Activated CD4-positive, CD25-positive, alpha-beta regulatory T cell treated with anti-CD3 and anti-CD28 coated beads, Interleukin-2, amount 50 U/mL, for 16 hours (primary cell): ENCODE measurements around the gene FBXL7.

Experiments
- DNase-seq: peaks from one replicate; pipeline ENCODE4 v3.0.0-alpha.2; 2020; ENCODE audit warnings: low read depth, low spot score

Gene FBXL7

DNA sequence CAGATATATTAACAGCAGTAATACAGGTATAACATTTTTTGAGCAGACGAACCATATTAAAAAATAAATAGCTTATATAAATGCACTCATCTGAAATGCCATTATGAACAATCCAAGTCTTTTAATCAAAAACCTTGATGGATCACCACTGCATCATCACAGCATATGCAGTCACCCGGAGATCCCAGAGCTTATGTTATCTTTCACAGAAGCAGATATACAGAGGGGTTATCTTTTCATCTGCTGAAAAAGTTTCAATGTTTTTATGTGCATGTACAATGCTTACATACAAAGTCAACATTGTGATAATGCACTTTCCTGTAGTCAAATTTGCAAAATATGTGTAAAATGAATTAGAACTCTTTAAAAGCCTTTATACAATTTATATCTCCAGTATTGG lies 211.9 kb downstream of the FBXL7 start:
- DNase-seq = no peak

DNA sequence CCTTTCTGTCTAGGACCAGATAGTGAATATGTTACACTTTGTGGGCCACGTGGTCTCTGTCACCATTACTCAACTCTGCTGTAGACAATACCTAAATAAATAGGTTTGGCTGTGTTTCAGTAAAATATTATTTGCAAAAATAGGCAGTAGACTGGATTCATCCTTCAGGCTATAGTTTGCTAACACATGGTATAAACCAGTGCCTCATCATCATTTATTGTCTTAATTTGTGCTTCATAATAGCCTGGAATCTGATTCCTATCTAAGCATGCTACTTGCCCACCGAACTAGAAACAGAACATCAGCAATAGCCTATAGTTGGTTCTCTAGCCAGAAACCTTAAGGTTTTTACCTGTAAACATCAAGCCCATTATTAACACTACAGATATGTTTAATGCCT lies 215.6 kb downstream of the FBXL7 start:
- DNase-seq = no peak

DNA sequence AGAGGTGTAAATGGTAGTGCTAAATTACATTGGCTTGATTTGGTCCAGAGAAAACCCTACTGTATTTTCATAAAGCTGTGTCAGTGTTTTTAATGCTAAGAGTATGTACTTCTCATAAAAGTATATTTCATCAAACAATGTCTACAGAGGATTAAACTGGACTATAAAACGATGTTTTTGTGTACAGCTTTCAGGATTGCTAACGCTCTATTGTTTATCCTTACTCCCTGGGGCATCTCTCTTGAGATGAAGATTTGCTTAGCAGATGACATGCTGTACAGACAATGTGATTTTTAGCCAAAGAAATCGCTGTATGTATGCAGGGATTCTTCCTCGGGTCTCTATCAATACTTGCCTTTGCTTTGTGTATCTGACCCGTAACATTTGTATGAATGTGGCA lies 216.0 kb downstream of the FBXL7 start:
- DNase-seq = no peak

DNA sequence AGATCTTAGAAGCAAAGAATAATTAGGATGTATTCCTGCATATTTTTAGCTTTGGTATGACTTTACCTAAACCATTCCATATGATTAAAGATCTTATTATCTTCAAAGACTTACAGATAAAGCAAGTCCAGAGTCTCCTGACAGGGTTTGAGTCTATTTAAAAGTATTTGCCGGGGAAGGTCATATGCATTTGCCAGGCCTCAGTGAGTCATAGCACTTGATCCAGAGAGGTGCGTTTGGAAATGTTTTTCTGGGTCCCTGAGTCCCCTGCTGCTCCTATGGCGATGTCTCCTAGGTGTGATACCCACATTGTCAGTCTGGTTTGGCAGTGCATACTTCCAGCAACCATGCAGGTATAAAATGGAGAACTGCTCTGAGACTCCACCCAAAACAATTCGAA lies 217.0 kb downstream of the FBXL7 start:
- no peak for DNase-seq

DNA sequence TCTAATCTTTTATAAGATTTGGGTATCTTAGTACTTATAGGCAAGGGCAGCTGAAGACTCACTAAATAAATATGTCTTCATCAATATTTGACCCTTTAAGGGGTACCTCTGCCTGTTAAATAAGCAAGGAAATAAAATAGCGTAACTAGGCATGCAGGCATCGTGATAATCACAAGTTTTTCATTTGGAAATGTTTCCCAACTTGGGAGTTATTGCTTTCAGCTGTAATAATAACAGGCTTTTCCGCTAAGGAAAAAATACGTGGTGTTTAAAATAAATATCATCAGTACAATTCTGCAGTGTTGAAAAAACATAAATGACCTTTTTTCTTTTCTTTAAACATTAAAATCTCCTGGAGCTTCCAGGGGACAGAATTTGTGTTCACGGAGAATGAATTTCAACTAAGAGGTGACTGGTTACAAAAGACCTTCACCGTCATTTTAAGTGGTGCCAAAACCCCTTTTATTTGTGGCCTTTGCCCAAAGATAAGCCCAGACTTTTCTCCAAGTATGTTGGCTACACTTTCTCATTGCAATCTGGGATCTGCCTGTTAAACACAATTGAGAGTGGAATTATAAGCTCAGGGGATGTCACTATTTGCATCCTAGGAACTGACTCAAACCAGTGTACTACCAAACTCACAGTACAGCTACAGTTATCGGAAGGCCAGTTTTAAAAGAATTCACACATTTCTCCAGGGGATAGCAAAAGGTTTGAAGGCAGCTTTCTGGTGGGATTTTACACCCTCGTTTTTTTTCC lies 218.6 kb downstream of the FBXL7 start:
- DNase-seq = no peak

DNA sequence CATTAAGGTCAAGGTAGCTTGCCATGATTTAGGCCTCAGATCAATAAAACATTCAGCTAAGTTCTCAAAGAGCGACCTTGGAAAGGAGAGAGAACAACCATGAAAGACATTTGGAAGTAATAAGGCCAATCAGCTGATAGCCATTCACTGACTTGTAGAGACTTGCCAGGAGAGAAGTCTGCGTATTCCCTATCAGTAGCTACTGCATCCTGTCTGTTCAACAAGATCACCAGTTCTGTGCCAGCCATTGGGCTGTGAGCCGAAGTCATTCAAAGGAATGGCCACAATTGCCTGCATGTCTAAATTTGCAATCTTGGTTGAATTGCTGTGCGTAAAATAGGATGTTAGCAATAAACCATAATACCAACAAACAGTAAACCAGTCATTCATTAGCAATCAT lies 219.8 kb downstream of the FBXL7 start:
- DNase-seq = no peak

DNA sequence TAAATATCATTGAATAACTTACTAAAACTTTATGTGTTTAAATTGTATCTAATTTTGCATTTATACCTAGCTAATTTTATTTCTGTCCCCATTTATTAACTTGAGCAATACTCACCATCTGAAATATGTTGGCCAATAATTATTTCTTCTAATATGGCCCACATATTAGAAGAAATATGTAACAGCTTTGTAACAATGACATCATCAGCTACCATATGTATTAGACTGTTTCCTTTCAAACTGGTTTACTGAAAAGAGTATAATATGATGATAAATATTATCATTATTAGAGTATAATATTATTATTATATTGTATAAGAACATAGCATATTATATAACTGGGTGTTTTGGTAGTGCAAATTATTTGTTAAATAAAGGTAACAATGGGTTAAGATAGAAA lies 220.5 kb downstream of the FBXL7 start:
- no peak for DNase-seq

DNA sequence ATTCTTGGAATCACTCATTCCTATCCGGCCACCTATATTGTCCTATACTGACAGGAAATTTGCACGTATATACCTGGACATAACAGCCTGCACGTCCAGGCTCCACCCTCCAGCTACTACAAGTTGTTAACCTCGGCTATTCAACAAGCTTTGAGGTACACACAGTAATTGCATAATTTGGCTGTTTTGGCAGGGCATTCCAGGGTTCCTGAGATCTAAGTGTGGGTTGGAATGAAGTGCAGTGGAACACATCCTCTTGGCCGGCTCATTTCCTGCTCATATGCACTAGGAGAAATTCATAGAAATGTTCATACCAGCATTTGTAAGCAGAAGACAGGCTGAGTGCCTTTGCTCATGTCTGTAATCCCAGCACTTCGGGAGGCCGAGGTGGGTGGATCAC lies 222.3 kb downstream of the FBXL7 start:
- no peak for DNase-seq

DNA sequence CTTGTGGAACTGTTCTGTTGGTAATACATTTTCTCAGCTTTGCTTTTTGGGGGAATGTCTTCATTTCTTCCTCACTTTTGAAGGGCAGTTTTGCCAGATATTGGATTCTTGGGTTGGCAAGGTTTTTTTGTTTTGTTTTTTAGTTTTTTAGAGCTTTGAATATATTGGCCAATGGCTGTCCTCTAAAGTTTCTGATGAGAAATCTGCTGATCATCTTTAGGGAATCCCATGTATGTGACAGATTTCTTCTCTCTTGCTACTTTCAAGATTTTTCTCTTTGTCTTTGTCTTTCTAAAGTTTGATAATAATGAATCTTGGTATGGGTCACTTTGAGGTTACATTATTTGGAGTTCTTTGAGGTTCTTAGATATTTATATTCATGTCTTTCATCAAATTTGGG lies 227.4 kb downstream of the FBXL7 start:
- no peak for DNase-seq

DNA sequence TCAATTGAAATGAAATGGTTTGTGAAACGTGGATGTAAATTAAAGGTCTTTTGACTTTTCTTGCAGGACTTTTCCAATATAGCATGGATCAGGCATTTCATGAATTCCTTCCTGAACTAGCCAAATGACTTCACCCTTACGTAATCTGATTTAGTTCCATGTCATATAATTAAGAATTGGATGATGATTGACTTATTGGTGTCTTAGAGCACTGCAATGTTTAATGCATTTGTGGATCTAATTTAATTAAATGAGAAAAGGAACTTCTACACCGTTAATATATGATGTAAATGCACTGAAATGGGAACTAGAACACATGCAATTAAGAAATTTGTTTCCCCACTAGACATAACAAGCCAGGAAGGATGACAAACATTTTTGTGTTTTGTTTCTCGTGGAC lies 228.8 kb downstream of the FBXL7 start:
- no peak for DNase-seq

DNA sequence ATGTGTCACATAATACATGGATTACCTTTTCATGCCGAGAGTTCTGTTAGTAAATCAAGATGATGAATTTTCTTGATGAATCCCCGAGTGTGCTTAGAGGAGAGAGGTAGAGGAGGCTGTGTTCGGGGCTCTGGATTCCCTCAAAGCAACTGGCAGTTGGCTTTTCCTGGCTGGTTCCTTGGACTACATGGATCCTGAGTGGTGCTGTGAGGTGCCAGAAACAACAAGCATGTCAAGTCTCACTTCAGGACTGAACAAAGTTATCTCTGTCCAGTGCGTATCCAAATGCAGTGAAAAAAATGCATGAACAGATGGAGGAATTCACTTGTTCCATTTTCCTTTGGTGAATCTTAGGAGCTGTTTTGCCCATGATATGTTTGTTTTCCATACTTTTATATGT lies 231.7 kb downstream of the FBXL7 start:
- DNase-seq = no peak

DNA sequence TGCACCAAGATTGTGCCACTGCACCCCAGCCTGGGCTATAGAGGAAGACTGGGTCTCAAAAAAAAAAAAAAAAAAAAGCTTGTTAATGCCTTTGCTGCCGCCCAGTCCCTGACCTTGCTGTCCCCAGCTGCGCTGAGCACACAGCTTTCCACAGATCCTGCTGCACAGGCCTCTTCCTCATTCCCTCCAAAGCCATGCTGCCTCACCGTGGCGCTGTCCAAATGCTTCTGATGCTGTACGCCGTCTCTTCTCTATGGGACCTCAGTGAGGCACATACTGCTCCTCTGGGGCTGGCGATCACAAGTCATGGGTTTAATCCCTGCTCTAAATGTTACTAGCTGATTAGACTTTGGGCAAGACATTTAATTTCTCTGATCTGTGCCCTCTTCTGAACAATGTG lies 234.1 kb downstream of the FBXL7 start:
- DNase-seq = no peak

DNA sequence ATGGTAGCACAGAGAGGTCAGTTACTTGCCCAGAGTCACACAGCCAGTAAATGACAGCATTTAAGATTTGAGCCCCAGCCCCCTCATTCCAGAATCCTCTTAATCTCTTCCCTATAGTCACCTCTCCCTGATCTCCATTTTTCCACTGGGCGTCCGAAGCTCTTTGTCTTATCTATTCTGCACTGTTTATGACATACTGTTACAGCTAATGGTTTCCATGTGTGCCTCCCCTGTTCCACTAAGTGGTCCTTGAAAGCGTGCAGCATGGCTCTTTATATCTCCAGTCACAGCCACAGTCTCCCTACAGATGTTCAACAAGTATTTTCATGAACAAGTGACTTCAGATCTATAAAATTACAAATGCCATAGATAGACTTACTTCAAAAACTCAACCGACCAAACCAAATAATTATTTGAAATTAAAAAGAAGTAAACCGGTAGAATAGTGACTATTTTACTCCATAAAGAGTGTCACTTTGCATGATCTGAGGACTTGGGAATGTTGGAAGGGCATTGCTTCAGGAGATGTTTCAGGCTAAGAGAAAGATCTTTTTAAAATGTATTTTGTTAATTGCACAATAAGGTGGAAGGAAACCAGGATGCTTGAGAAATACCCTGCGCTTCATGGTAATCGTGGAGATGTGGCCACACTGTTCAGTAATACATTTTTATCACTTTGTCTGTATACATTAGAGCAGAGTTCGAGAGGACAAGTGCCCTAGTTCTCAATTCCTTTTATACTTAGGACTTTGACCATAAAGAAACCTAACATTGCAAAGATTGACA lies 237.2 kb downstream of the FBXL7 start:
- no peak for DNase-seq

DNA sequence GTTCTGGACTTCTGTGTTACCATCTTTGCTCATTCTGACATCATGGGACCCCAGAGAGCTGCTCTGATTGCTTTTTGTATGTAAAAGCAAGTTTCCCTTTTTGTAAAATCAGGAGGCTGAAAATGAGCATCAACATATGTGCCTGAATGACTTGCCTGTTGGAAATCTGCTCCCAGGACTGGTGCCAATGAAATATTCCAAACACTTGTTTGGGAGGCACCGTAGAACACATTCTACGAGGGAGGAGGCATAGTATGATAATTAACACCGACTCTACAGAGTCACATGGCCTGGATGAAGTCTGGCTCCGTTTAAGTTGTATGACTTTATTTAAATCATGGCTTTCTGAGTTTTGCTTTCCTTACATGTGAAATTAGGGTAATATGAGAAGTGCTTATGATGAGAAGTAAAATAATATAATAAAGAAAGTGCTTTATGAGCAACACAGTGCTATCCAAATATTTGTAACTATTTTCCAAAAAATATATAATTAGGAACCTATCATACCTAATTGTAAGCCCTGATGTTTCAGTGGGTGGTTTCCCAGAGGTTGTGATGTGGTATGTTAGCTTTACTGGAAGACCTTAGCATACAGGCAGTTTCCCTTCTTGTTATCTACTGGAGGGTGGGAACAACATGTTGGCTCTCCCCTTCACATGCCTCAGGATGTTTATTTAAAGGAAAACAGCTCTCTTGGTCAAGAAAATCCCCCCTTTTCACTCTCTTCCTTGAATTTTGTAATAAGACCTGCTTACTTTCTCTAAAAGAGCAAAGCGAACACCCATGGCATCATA lies 238.1 kb downstream of the FBXL7 start:
- no peak for DNase-seq

DNA sequence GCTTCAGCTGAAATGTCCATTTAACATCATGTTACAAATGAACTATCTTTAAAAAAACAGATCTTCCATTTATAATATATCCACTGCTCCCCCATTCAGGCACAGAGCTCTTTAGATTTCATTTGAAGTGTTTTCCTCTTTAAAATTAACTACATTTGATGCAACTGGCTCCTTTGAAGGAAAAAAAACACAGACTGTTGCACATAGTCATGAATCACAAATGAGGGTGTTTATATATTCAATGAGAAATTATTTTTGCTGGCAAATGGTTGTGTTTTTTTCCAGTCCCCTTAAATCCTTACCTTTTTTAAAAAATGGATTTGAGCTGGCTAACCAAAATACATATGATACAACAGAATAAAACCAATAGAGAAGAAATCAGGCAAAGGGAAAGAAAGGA lies 240.4 kb downstream of the FBXL7 start:
- no peak for DNase-seq

DNA sequence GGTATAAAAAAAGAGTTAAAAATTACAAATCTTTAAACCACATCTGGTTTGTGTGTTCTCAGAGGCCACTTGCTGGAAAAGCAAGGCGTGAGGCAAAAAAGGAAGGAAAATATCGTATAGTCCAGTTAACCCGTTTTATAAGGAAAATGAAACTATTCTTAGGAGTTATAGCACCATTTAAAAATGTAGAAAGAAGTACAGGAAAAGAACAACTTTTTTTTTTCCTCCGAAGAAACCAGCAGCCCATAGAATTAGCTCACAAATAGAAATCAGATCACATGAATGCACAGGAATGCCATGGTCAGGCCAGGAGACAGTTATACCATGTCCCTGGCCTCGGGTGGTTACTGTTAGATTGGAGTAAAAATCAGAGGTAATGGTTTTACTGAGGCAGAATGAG lies 241.6 kb downstream of the FBXL7 start:
- DNase-seq = no peak

DNA sequence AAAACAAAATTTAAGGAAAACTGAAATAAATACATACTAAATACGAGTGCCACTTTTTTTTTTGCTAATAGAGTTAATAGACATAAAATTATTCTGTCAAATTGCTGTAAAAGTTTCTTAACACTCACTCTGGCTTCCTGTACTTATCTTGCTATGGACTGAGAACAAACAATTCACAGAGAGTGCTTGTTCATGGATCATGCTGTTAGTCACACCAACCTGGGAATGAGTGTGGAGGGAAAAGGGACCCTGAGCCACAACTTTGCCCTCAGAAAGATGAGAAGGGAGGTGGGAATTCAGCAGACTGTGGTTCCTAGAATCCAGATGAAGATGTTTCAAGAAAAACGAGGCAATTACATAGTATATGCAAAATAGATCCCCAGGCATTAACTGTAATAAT lies 246.9 kb downstream of the FBXL7 start:
- DNase-seq = no peak

DNA sequence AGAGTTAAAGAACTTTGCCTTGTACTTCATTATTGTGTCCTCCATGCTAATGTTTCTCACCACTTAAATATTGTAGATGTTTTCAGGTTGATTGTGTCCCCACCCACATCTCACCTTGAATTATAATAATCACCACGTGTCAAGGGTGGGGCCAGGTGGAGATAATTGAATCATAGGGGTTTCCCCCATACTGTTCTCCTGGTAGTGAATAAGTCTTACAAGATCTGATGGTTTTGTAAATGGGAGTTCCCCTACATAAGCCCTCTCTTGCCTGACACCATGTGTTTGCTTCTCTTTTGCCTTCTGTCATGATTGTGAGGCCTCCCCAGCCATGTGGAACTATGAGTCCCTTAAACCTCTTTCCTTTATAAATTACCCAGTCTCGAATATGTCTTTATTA lies 248.3 kb downstream of the FBXL7 start:
- no peak for DNase-seq

DNA sequence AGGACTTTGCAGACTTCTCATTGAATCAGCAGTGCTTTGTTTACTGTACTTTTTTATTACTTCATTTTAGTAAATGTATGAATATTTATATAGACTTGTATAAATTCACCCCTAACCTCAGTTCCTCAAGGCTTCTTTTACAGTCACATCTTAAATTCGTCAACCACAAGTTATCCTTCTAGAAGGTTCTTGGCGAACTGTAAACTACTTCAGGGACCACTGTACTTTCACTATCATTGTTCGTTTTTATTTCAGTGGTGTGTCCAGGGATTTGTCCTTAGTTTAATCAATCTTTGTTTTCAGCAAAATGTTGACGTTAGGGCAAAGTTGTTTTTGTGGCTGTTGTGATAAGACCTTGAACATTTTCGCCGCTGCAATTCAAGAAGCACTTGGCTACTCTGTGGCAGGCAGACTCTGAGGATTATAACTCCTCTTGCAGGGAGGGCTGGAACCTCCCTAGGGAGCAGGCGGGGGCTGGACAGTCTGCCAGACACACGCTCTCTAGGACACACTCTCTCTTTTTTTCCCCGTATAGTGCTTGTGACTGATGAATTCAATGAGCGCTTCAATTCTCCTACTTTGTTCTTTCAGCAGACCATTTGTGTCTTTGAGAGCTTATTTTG lies 252.8 kb downstream of the FBXL7 start:
- DNase-seq = no peak

DNA sequence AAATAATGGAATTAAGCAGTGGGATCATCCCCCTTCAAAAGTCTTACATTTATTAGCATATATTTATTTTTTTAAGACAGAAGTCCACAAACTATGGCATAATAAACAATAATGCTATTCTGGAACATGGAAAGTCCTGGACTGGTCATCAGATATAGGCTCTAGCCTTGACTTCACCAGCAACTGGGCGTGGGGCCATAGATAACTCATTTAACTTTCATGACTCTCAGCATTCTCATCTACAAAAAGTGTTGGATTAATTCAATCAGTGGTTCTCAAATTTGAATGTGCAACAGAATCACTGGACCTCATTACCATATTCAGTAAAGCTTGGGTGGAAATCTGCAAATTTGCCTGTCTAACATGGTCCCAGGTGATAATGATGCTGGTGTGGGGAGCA lies 253.8 kb downstream of the FBXL7 start:
- no peak for DNase-seq

DNA sequence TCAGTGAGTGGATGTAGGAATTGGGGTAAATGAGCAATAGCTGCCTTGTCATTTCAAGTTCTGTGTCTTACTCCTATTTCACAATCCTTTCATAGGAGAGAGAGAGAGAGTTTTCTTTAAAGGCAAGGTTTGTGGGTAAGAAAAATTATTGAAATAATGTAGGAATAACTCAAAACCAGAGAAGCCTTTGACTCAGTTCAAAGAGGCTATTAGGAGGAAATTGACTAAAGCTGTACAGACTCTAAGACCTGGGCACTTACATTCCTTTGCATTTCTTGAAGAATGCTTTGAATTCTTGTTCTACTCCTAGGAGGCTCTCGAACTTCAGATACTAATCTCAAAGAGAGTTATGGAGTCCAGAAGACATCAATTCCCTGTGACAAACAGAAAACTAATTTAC lies 257.1 kb downstream of the FBXL7 start:
- DNase-seq = no peak

DNA sequence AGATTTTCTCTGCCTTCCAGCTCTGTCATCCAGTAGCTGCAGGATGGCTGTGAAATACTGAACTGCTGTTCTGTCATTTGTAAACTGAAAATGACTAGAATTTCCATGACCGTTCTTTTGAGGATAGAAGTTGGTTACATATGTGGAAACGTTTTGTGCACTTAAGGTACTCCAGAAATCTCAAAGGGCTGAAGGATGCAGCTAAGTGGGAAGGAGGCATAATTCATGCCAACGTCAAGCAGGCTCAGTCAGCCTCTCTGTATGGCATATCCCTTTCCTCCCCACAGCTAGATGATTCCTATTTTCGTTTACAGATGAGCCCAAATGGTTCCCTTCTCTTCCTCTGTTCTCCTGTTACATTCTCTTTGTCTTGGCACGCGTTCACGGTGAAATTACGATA lies 257.6 kb downstream of the FBXL7 start:
- no peak for DNase-seq
